NCI-H446 (cell line): ENCODE measurements around the gene RSPH1.

Source experiments
- DNase-seq, 2 experiments: peaks; one replicate each; lab custom pipeline; 2025; lab: John Stamatoyannopoulos, UW

The RSPH1 gene

GRCh38 chr21:42513985-42514882 lies 18.2 kb upstream of the RSPH1 start:
- DNase-seq = no peak

- DNase-seq = no peak
Measured at GRCh38 chr21:42513151-42513984, 17.3 kb upstream of the RSPH1 start, which contains the start of gene SLC37A1. Gene SLC37A1, plus strand, starts transcription at chr21:42513852. Its CDS starts 4,603 bp downstream, at chr21:42518455.

- no peak for DNase-seq
Measured at GRCh38 chr21:42512346-42513034, 16.5 kb upstream of the RSPH1 start.

GRCh38 chr21:42509244-42509643 lies 13.2 kb upstream of the RSPH1 start:
- DNase-seq = no peak

DNA sequence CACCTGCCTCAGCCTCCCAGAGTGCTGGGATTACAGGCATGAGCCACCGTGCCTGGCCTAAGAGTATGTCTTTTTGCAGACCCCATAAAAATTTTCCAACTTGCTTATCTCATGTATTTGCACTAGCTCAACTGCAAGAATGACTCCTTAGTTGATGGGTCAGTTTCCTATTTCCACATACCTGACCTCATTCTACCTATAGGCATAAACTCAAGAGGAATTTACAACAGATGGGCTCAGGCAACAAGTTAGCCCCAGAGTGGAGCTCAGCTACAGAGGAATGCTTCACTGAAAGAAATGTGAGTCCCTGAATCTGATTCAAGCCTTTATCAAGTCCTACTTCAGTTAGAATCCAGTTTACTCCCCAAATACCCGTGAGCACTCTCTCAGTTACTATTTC lies 12.3 kb upstream of the RSPH1 start:
- no peak for DNase-seq

DNA sequence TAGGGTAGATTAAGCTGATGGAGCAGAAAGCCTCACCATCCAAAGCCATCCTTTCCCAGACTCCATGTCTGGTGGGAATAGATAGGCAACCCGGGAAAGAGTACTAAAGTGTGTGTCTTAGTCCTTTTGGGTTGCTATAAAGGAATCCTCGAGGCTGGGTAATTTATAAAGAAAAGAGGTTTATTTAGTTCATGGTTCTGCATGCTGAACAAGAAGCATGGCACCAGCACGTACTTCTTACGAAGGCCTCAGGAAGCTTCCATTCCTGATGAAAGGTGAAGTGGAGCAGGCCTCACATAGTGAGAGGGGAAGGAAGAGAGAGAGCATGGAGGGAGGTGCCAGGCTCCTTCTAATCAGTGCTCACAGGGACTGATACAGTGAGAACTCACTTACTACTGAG lies 11.4 kb upstream of the RSPH1 start:
- DNase-seq = no peak

DNA sequence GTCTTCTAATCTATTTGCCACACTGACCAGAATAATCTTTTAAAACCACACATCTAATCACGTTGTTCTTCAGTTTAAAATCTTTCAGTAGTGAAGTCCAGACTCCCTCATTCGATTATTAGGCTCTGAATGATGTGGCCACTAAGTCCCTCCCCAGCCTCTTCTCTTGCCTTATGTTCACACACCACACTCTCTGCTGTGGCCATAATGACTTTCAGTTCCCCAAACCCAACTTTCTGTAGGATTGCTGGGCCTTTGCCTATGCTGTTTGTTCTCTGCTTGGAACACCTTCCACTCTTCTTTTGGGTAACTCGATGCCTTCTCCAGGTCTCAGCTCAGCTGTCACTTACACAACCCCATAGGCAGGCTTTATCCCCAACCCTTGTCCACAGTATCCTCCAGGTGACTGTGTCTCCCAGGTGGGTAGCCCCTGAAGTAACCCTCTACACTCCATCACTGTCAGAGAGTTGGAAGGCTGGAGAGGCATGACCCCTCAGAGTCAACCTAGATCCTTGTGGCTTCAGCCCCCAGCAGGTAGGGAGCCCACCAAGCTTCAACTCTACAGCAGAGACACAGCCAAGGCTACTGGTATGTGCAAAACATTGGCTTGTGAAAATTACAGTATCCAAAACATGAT lies 9.2 kb upstream of the RSPH1 start:
- no peak for DNase-seq

GRCh38 chr21:42503711-42504110 lies 7.7 kb upstream of the RSPH1 start:
- no peak for DNase-seq

- DNase-seq = no peak
Measured at GRCh38 chr21:42500736-42501135, 4.7 kb upstream of the RSPH1 start.

DNA sequence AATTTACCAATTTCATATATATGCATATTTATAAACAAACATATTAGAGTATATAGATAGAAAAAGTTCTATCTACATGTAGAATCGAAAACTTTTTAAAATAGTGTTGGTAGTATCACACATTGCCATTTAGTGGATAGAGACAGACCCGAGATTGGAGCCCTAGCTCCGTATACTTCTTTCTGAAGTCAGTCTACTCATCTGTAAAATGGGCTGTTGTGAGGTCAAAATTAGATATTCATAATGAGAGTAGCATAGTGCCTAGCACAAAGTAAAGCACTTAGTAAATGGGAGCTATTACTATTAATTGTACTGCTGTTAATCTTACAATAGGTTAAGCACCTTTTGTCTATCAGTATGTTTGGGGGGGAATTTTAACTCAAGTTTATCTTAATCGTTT lies 4.2 kb upstream of the RSPH1 start:
- DNase-seq = no peak

- no peak for DNase-seq
Measured at GRCh38 chr21:42499444-42500112, 3.6 kb upstream of the RSPH1 start.

DNA sequence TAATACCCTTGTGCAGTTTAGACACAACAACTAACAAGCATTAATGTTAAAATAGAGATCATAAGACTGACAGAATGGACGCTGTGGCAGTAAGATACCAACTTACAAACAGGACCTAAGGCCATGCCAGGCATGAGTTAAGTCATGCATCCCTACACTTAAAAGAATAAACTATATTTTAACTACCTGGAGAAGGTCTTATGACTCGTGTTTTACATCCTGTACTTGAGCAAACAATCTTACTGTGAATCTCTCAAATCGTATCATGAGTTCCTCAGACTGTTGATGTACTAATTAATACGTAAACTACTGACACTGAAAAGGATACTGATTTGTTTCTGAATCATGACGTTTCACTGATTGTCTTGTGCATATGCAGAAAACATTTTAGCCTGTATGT lies 2.0 kb upstream of the RSPH1 start:
- no peak for DNase-seq

DNA sequence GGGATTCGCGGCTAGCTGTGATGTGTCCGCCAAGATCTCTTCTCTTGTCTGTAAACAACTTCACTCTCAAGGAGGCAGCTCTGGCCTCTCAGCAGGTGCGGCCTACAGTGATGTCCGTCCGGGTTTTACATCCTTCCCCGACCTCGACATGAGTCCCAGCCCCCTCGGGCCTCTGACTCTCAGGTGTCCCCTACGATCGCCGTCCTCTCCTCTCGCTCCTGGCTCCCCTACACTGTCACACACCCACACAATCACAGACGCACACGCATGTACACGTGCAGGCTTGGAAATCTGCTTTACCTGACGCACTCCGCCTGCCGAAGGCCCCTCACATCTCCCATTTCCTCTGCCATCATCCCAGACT lies 797 bp upstream of the RSPH1 start:
- DNase-seq = no peak

GRCh38 chr21:42495765-42496119 lies 282 bp downstream of the RSPH1 start:
- no peak for DNase-seq

DNA sequence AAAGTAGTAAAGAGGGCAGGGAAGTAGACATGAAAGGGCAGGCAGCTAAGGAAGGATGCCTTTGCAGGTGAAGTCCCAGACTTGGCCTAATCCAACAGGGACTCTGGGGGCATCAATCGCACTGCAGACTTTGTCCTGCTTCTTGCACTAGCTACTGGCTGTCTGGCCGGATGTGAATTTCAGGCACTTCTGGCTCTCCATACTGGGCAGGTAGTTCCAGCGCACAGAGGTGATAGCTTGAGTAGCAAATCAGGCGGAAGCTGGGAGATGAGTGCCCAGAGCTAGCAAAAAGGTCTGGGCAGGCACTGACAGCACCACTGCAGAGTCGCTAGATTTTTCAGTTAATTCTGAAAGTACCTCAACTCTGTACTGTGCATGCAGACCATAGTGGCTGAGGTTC lies 997 bp downstream of the RSPH1 start:
- no peak for DNase-seq

GRCh38 chr21:42493109-42494060 lies 2.6 kb downstream of the RSPH1 start:
- DNase-seq = no peak

DNA sequence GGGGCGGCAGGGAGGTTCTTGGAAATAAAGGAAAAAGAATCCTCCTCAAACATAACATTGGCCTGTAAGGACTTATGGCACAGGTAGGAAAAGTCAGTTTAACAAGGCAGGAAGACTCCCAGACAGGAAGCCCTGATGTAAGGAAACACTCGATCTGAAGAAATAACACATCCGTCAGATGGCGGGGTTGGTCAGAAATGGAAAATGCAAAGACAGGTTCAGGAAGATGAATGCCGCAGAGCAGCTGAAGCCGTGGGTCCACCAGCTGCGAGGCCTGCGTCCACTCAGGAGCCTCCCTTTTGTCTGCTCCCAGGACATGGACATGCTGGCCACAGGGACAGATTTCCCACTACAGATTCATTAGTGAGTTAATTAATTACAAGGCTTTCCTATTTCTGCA lies 3.8 kb downstream of the RSPH1 start:
- DNase-seq = no peak

GRCh38 chr21:42491328-42491727 lies 4.7 kb downstream of the RSPH1 start:
- DNase-seq = no peak

DNA sequence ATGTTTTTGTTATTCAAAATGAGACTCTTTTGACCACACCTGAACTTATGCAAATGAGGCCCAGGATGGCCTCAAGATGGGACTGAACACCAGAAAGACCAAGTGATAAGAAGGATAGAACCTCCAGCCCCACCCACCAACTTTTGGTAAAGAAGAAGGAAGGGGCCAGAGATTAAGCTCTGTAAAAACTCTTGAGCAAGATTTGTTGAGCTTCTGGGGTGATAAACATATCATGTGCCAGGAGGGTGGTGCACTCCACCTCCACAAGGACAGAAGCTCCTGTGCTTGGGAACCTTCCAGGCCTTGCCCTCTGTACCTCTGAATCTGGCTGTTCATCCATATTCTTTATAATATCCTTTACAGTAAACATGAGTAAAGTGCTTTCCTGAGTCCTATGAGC lies 5.3 kb downstream of the RSPH1 start:
- DNase-seq = no peak

GRCh38 chr21:42489991-42490390 lies 6.0 kb downstream of the RSPH1 start:
- no peak for DNase-seq
